Epithelial cell of alveolus of lung (primary cell): ENCODE data around the gene HOXA4. TPM values are rescaled to one million over a fixed set of nuclear protein-coding genes. Genes with fewer than 3 reads are reported as not detected.

Experiments used
- total RNA-seq: library from RNA; depleted of rRNA; stranded (reverse); fragments of >200 nt; gene quantifications from 2 replicates; pipeline ENCODE4 v1.2.1, GENCODE V29; 2015

HOXA4 gene
- 5.9 and 8.7 TPM in 2 replicates for total RNA-seq

GRCh38 chr7:27130540-27131389 is at the start of gene HOXA4:
Gene HOXA4 (minus strand): TSS chr7:27130757. CDS start chr7:27130733, 24 bp downstream.

GRCh38 chr7:27173956-27174873 is 43.7 kb upstream of the HOXA4 start, which contains the start of gene HOXA10:
Gene HOXA10 (minus strand): TSS chr7:27174320. CDS start chr7:27174306, 14 bp downstream.

GRCh38 chr7:27165089-27165995 is 34.8 kb upstream of the HOXA4 start, which contains the start of gene HOXA9:
Gene HOXA9 (minus strand): TSS chr7:27165537. CDS start chr7:27165457, 80 bp downstream.

DNA sequence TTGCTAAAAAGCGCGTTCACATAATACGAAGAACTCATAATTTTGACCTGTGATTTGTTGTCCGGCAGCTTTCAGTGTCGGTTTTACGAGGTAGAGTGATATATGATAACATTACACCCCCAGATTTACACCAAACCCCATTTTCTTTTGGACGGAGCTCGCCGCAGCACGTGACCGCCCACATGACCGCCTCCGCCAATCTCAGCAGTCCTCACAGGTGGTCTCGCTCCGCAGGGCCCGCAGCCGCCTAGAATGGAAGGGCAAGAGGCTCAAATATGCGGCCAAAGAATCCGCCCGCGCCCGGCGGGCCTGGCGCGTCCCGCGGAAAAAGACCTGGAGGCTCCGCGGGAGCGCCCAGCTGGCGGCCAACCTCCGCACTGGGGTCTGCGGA is 25.9 kb upstream of the HOXA4 start, which contains the start of gene HOXA7:
HOXA7 (minus strand) TSS at position 168 of the 391 bp plus-strand sequence; CDS start at position 38, 130 bp downstream.

DNA sequence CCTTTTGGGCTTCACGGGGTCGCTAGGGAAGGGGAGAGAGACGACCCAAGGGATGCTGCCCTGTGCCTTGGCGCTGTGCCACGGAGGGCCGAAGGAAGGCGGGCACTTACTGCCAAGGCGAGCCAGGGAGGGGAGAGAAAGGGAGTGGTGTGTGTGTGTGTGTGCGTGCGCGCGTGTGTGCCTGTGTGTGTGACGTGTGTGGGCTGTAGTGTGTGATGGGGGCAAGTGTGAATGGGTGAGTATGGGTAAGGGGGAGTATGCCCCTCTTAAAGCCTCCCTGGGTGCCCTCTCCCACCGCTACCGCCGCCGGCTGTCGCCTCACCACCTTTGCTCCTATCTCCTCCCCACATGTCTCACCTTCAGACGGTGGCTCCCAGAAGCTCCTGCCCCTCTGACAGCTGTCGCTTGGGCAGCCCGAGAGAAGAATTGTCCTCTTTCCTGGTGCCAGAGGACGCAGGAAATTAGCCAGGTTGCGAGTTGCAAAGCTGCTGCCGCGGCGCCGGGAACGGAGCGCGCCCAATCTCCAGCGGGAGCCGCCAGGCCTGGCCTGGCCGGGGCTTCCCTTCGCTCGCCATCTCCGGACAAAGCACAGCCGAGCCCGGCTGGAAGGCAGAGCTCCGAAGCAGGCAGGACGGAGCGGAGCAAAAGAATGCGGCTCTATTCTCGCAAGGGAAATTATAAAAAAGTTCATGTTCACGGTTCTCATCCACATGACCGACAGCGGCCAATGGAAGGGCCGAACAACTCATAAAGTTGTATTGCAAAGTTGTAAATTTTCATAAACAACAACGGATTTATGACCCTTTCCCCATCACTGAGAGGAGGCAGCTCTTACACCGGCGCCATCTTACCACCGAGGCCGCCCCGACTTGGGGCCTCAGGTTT is 21.6 kb upstream of the HOXA4 start, which contains the start of gene HOXA3:
HOXA3 (minus strand) TSS at position 653 of the 885 bp plus-strand sequence. CDS start 41,943 bp downstream, outside the sequence.

DNA sequence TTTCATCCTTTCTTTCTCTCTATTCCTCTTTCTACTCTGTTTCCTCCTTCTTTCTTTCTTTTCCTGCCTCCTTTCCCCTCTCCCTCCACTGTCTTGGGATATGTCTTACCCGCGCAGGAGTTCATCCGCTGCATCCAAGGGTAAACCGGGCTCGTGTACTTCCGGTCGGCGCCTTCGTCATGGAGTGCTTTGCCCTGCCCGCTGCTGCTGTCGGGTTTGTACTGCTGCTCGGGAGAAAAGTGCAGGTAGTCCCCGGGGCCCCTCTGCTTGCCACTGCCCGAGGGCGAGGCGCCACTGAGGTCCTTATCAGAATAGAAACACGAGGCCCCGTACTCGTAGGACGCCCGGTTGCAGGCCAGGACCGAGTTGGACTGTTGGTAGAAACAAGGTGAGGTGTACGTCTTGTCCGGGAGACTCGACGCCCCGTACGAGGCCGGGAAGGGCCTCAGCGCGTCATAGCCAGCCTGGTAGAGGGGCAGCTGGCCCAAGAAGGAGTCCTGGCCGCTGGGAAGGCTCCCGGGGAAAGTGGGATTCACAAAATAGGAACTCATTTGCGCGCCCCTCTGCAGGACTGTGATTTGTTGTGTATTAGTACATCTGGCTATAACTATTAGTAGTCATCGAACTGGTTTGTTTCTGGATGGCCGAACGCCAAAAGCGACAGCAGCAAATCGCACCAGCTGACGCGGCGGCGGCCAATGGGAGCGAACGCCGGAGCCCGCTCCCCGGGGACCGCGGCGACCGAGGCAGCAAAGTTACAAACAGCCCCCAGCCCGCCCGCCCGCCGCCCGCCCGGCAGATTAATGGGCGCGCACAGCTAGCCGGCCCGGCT is 16.9 kb upstream of the HOXA4 start, which contains the start of gene HOXA6:
HOXA6 (minus strand) TSS at position 576 of the 832 bp plus-strand sequence; CDS start at position 551, 25 bp downstream.

DNA sequence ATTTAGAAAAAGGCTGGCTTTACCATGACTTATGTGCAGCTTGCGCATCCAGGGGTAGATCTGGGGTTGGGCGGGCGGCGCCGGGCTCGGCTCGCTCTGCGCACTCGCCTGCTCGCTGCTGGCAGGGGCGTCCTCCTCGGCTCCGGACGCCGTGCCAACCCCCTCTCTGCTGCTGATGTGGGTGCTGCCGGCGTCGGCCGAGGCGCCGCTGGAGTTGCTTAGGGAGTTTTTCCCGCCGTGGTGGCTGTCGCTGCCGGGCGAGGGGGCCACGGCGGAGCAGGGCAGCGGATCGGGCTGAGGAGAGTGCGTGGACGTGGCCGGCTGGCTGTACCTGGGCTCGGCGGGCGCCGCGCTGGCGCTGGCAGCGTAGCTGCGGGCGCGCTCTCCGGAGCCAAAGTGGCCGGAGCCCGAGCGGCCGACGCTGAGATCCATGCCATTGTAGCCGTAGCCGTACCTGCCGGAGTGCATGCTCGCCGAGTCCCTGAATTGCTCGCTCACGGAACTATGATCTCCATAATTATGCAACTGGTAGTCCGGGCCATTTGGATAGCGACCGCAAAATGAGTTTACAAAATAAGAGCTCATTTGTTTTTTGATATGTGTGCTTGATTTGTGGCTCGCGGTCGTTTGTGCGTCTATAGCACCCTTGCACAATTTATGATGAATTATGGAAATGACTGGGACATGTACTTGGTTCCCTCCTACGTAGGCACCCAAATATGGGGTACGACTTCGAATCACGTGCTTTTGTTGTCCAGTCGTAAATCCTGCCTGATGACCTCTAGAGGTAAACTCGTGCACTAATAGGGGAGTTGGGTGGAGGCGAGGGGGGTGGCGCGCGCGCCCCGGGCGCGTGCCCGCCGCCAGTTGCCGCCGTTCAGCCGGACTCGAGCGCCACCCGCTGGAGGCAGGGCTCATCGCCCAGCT is 12.7 kb upstream of the HOXA4 start, which contains the start of gene HOXA5:
HOXA5 (minus strand) TSS at position 659 of the 927 bp plus-strand sequence; CDS start at position 585, 74 bp downstream.

DNA sequence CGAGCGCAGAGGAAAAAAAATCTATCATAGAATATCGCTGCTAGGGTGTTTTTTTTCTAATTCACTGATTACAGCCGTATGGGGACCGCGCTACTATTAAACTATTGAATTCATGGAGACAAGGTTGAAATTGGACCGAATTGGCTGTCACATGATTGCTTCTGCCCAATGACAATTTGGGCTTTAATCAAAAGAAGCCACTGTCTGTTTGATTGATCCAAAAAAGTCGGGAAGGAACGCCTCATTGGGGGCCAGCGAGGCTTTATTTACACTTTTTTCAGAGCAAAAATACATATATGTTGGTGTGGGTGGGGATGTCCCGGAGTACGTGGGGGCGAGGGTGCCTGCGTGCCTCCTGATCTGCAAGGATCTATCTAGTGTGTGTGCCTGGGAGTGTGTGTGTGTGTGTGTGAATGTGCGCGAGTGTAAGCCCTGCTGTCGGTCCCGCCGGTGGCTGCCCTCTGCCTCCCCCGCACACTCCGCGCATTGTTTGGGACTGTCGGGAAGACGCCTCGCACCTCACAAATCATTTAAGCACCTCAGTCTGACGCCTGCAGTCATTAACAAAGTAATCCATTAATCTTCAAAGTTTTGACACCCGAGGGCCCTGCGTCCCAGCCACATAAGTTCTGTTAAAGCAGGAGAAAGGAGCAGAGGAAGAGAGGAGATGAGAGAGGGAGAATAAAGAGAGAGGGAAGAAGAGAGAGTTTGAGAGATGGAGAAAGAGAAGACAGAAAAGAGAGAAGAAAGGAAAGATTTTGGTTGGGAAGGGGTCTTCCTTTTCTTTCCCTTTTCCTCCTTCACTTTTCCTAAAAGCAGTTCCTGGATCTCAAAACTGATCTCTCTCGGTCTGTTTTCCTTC is 27.7 kb downstream of the HOXA4 start, which contains the start of gene HOXA2:
HOXA2 (minus strand) TSS at position 103 of the 862 bp plus-strand sequence. CDS start 183 bp downstream, outside the sequence.

GRCh38 chr7:27095897-27096767 is 34.4 kb downstream of the HOXA4 start, which contains the start of gene HOXA1:
Gene HOXA1 (minus strand): TSS chr7:27096000. CDS start chr7:27095912, 88 bp downstream.

Other genes with a start within 250 kb of the HOXA4 start
- gene HOXA1, start 34.8 kb downstream of the HOXA4 start, total RNA-seq: 1.4 and 3.9 TPM in 2 replicates
- gene HOXA2, start 28.1 kb downstream of the HOXA4 start, total RNA-seq: 2.8 and 3.3 TPM in 2 replicates
- 125 and 134 TPM in 2 replicates for gene HOXA5, start 12.9 kb upstream of the HOXA4 start, total RNA-seq
- 15.0 and 18.1 TPM in 2 replicates for gene HOXA6, start 17.0 kb upstream of the HOXA4 start, total RNA-seq
- gene HOXA3, start 21.8 kb upstream of the HOXA4 start, total RNA-seq: 8.1 and 9.4 TPM in 2 replicates
- gene HOXA7, start 25.9 kb upstream of the HOXA4 start, total RNA-seq: 7.2 and 12.4 TPM in 2 replicates
- 1.0 and 2.4 TPM in 2 replicates for gene HOXA9, start 34.8 kb upstream of the HOXA4 start, total RNA-seq
- gene HOXA10, start 43.6 kb upstream of the HOXA4 start, total RNA-seq: not detected in 2 replicates
- not detected in 2 replicates for gene HOXA11, start 54.5 kb upstream of the HOXA4 start, total RNA-seq
- gene HOXA13, start 69.3 kb upstream of the HOXA4 start, total RNA-seq: not detected in 2 replicates
- not detected in 2 replicates for gene EVX1, start 112.0 kb upstream of the HOXA4 start, total RNA-seq